GM18951 (cell line): ENCODE measurements around the gene TACC3.

Experiments
- POLR2A ChIP-seq: IDR thresholded peaks from 4 replicates; pipeline ENCODE4 v1.6.1; 2011; ENCODE audit warnings: mild to moderate bottlenecking; ENCODE audit not compliant: insufficient read length, insufficient read depth; ENCODE audit errors: extremely low read depth
- in situ Hi-C: fragments of 300-500 bp; cut with MboI; formaldehyde crosslinking; loops from one replicate; pipeline ENCODE4 v1.12.0; 2022; ENCODE audit warnings: low sequenced_read_pairs, mixed read lengths, inconsistent platforms; ENCODE audit not compliant: unreplicated experiment

TACC3 gene

GRCh38 chr4:1759170-1759817, 38.0 kb downstream of the TACC3 start:
- in situ Hi-C loops, result no loop called here
- no peak for TF ChIP-seq POLR2A

DNA sequence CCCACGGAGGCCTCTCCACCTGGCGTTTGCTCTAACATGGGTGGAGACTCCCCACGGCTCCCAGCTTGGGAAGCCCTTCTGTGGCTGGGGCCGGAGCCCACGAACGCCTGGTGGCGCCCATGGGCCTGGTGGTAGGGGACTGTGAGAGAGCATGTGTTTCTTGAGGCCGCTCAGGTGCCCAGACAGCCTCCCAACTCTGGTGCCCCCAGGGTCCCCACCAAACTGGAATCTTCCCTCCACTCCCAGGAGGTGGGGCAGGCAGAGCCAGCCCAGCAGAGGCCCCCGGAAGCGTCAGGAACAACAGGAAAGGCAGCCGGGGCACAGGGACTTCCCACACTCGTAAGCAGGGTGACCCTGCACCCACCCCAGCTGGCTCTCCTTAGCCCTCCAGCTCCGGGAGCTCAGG, 38.5 kb downstream of the TACC3 start:
- in situ Hi-C loops, result no loop called here
- TF ChIP-seq POLR2A, result no peak

DNA sequence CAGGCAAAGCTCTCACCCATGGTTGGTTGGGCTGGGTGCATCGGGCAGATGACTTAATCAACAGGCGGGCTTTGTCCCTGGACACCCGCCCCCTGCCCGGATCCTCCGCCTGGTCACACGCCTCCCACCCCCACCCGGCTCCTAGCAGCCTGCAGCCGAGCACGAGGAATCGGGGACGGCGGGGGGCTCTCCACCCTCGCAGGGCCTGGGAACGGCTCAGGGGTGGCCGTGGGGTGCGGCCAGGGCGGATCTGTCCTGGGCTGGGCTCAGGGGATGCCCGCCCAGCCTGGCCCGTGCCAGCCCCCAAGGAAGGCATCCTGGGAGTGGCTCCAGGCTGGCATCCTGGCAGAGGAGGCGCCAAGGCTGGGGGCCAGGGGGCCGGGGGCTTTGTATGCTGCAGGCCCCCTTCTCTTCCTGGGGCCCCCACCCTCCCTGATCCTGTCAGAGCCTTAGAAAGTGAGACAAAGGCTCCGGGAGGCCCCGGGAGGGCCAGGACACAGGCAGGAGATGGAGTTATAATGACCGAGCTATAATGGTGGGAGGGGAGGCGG, 39.3 kb downstream of the TACC3 start:
- no peak for TF ChIP-seq POLR2A
- in situ Hi-C loops, result no loop called here

- in situ Hi-C loops, result no loop called here
- no peak for TF ChIP-seq POLR2A
Measured at GRCh38 chr4:1761130-1761689, 39.9 kb downstream of the TACC3 start.

GRCh38 chr4:1762264-1763010, 41.1 kb downstream of the TACC3 start:
- no peak for TF ChIP-seq POLR2A
- in situ Hi-C loops, result no loop called here

- no peak for TF ChIP-seq POLR2A
- in situ Hi-C loops, result no loop called here
Measured at GRCh38 chr4:1763070-1763549, 41.8 kb downstream of the TACC3 start.

GRCh38 chr4:1763550-1764080, 42.3 kb downstream of the TACC3 start:
- in situ Hi-C loops, result no loop called here
- TF ChIP-seq POLR2A, result no peak

- TF ChIP-seq POLR2A, result no peak
- in situ Hi-C loops, result no loop called here
Measured at GRCh38 chr4:1764670-1765069, 43.3 kb downstream of the TACC3 start.

- in situ Hi-C loops, result no loop called here
Measured at GRCh38 chr4:1765409-1766072, 44.2 kb downstream of the TACC3 start.

DNA sequence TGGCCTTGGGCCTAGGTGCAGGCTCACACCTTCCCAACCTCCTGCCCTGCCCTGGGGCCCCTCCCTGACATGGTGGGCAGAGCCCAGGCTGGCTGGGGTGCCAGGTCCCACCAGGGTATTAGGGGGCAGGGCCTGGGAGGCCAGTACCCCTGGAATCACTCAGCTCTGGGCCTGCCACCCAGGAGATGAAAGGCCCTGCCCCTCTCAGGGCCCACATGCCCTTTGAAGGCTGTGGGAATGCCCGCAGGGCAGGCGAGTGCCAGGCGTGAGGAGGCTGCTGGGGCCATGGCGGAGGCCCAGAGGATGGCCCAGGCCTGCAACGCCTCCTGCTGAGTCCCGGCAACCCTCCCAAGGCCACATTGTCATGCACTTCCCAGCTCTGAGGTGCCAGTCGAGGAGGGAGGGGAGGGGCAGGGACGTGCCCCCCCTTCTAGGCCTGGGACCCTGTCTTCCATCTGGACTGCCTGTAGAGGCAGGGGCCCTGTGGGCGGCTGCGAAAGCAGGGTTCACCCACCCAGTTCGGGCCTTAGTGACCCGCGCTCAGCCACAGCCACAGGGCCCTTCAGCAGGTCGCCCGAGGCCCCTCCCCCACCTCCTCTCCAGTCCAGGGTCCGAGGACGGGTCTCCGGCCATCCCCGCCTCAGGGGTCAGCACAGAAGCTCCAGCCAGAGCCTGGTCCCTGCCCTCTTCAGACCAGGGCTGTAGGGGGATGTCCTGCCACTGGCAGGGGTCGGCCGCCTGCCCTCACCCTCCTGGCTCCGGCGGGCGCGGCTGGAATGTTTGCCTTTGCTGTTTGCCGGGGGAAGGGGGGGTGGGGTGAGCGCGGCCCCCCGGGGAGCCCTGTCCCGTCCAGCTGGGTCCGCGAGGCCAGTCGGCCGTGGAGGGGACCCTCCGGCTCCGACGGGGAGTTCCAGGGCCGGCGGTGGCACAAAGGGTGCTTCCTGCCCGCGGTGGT, 45.1 kb downstream of the TACC3 start:
- no peak for TF ChIP-seq POLR2A
- in situ Hi-C loops, result no loop called here

More at GRCh38 chr4:1765409-1766072, 44.2 kb downstream of the TACC3 start:
- no peak for TF ChIP-seq POLR2A

DNA sequence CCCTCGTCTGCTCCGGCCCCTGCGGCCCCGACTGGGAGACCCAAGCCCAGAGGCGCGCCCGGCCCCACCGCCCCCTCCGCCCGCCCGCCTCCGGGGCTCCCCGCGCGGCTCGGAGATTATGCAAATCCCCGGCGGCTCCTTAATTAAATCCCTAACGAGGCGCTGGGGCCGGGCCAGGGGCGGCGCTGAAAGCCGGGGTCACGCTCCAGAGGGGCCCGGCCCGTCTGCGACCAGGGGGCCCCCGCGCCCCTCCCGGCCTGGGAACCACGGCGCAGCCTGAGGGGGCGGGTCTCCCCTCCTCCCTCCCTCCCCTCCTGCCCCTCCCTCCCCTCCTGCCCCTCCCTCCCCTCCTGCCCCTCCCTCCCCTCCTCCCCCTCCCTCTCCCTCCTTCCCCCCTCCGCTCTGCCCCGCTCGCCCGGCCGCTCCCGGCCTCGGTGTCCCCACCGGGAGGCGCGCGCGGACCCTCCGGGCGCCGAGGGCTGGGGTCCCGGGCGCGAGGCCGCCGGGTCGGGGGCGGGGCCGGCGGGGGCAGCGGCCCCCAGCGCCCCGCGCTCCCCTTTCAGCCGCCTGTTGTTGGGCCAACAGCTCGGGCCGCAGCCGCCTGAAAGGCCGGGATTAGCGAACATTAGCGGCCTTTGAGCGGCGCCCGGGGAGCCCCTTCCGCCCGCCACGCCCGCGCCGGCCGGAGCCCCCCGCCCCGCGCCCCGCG, 45.9 kb downstream of the TACC3 start:
- TF ChIP-seq POLR2A, result no peak
- in situ Hi-C loops, result no loop called here

DNA sequence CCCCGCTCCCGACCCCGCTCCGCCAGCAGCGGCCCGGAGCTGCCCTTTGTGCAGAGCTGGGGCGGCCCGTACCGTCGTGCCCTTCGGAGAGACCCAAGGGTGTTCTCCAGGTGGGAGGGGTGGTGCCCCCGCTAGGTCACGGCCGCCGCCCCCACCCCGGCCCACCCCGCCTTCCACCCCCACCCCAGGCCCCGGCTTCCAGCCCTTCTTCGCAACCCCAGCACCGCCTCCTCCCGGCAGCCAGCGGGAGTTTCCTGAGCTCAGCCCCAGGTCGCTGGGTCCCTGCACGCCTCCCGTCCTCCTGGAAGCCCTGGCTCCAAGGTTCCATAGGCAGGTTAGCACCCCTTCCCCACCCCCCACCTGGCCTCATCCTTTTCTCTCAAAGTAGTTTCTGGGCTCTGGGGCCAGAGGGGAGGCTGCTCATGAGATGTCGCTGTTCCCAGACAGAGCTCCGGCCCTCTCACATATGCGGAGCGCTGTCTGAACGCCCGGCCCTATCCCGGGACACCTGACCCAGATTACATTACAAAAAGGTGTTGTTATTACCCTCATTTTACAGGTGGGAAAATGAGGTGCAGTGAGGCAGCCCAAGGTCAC, 46.5 kb downstream of the TACC3 start:
- TF ChIP-seq POLR2A, result no peak
- in situ Hi-C loops, result no loop called here
